Measurements from ENCODE around the gene KCNMA1. TPM values are rescaled to one million over a fixed set of nuclear protein-coding genes. Genes with fewer than 3 reads are reported as not detected.

Gene KCNMA1
- total RNA-seq, 2 donors from 2014 or later = 23.2 to 44.5 TPM

- intact Hi-C loops (cut with DNase I) = no loop called here
- H3K9me3 ChIP-seq = no peaks in the 10 kb centered on the region
- no peaks in the 10 kb centered on the region for H3K4me1 ChIP-seq
- no peak overlapping the region for H3K27ac ChIP-seq
- no peak overlapping the region for H3K9ac ChIP-seq (ENCODE audit: low read depth in 2 of 2, low read length in 2 of 2)
- TF ChIP-seq, protein P1, sequence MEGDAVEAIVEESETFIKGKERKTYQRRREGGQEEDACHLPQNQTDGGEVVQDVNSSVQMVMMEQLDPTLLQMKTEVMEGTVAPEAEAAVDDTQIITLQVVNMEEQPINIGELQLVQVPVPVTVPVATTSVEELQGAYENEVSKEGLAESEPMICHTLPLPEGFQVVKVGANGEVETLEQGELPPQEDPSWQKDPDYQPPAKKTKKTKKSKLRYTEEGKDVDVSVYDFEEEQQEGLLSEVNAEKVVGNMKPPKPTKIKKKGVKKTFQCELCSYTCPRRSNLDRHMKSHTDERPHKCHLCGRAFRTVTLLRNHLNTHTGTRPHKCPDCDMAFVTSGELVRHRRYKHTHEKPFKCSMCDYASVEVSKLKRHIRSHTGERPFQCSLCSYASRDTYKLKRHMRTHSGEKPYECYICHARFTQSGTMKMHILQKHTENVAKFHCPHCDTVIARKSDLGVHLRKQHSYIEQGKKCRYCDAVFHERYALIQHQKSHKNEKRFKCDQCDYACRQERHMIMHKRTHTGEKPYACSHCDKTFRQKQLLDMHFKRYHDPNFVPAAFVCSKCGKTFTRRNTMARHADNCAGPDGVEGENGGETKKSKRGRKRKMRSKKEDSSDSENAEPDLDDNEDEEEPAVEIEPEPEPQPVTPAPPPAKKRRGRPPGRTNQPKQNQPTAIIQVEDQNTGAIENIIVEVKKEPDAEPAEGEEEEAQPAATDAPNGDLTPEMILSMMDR (IDR thresholded peaks at IDR 0.05) = no peak
- H3K36me3 ChIP-seq = no peaks in the 10 kb centered on the region
- no peaks in the 10 kb centered on the region for H3K27me3 ChIP-seq
- no peak for DNase-seq
- H3K4me3 ChIP-seq = no peak overlapping the region
Measured at GRCh38 chr10:77504873-77505257, 132.7 kb downstream of the KCNMA1 start.

DNA sequence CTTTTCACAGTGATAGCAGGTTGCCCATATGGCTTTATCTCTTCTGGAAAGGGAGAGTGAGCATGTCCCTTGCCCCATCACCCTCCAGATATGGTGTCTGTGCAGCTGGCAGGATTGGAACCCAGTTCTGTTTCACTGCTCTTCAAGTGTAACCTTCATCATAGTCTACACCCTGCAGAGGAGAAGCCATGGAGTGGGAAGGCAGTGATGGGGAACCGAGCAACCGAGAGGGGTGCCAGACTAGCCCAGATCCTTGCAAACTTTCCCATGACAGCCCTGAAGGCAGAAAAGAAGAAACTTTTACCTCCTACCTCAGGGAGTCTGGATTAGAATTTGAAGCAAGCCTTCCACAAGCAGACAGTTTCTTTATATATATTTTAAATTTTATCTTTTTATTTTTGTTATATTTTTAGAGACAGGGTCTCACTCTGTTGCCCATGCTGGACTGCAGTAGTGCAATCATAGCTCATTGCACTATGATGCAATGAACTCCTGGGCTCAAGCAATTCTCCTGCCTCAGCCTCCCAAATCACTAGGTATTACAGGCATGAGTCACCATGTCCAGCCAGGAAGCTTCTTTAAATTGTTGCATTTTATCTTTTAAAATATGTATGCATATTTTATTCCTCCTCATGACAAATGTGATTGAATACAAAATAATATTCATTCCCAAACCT lies 133.3 kb downstream of the KCNMA1 start:
- no peak overlapping the region for H3K27ac ChIP-seq
- no peak overlapping the region for H3K4me3 ChIP-seq
- H3K27me3 ChIP-seq = no peaks in the 10 kb centered on the region
- H3K9ac ChIP-seq (ENCODE audit: low read depth in 2 of 2, low read length in 2 of 2) = no peak overlapping the region
- intact Hi-C loops (cut with DNase I) = no loop called here
- H3K36me3 ChIP-seq = no peaks in the 10 kb centered on the region
- DNase-seq = no peak
- no peaks in the 10 kb centered on the region for H3K9me3 ChIP-seq
- no peaks in the 10 kb centered on the region for H3K4me1 ChIP-seq
- TF ChIP-seq, protein P1 (IDR thresholded peaks at IDR 0.05) = no peak

DNA sequence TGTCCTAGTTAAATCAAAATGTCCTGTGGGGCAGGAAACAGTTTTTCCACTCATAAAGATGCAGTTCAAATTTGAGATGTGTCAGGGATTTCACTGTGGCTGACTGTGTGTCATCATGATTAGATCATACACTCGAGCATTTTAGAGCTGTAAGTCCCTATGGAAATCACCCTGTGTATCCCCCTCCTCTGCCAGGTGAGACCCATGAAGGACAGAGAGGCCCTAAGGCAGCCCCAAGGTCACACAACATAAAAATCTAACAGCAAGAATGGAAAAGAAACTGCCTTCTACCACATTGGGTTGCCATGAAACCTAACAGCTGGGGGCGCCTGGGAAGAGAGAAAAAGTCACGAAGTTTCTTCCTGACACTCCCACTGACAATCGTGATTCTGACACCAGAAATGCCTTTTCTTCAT lies 135.8 kb downstream of the KCNMA1 start:
- H3K36me3 ChIP-seq = no peaks in the 10 kb centered on the region
- H3K4me1 ChIP-seq = no peaks in the 10 kb centered on the region
- H3K9ac ChIP-seq (ENCODE audit: low read depth in 2 of 2, low read length in 2 of 2) = no peak overlapping the region
- intact Hi-C loops (cut with DNase I) = no loop called here
- TF ChIP-seq, protein P1 (IDR thresholded peaks at IDR 0.05) = no peak
- H3K4me3 ChIP-seq = no peak overlapping the region
- no peak for DNase-seq
- no peak overlapping the region for H3K27ac ChIP-seq
- H3K27me3 ChIP-seq = no peaks in the 10 kb centered on the region
- H3K9me3 ChIP-seq = no peaks in the 10 kb centered on the region

- Histone ChIP-seq H3K36me3 (no peaks in the 10 kb centered on the region), H3K27ac (no peak overlapping the region), H3K4me3 (no peak overlapping the region), H3K27me3 (no peaks in the 10 kb centered on the region), H3K9ac (ENCODE audit: low read depth in 2 of 2, low read length in 2 of 2) (no peak overlapping the region), H3K9me3 (no peaks in the 10 kb centered on the region), H3K4me1 (no peaks in the 10 kb centered on the region)
- TF ChIP-seq, protein P1 (IDR thresholded peaks at IDR 0.05) = no peak
- intact Hi-C loops (cut with DNase I) = no loop called here
- no peak for DNase-seq
Measured at GRCh38 chr10:77501152-77501845, 136.3 kb downstream of the KCNMA1 start.

- TF ChIP-seq, protein P1 (IDR thresholded peaks at IDR 0.05) = no peak
- intact Hi-C loops (cut with DNase I) = no loop called here
- Histone ChIP-seq H3K4me3 (no peak overlapping the region), H3K9ac (ENCODE audit: low read depth in 2 of 2, low read length in 2 of 2) (no peak overlapping the region), H3K27me3 (no peaks in the 10 kb centered on the region), H3K9me3 (no peaks in the 10 kb centered on the region), H3K36me3 (no peaks in the 10 kb centered on the region), H3K4me1 (no peaks in the 10 kb centered on the region), H3K27ac (no peak overlapping the region)
- no peak for DNase-seq
Measured at GRCh38 chr10:77500754-77501151, 136.9 kb downstream of the KCNMA1 start.
